Neural cell (in vitro differentiated cells): Measurements from ENCODE around the gene TM9SF2.
"Not testable (repeated sequence)": the region's sequence is repeated elsewhere in the genome, so short reads cannot be mapped to it uniquely, and the experiment has no call there.

Experiments used
- EP300 ChIP-seq: fragments of 450-650 bp; conservative IDR thresholded peaks from 2 replicates; pipeline ENCODE4 v1.6.1; 2014; ENCODE audit warnings: antibody characterized with exemption, mild to moderate bottlenecking, moderate library complexity; ENCODE audit not compliant: poor library complexity, severe bottlenecking
- EZH2 ChIP-seq: fragments of 200-600, 300-800 bp; shearing (Covaris generic), sonication (generic); IDR thresholded peaks from 2 replicates; pipeline ENCODE4 v1.6.1; 2014; ENCODE audit warnings: antibody characterized with exemption, low read length, borderline replicate concordance, mild to moderate bottlenecking; ENCODE audit not compliant: insufficient read depth, poor library complexity, severe bottlenecking
- MXI1 ChIP-seq: fragments of 450-650 bp; conservative IDR thresholded peaks from 2 replicates; pipeline ENCODE4 v1.6.1; 2014; ENCODE audit warnings: antibody characterized with exemption, mild to moderate bottlenecking; ENCODE audit not compliant: poor library complexity, severe bottlenecking
- POLR2AphosphoS5 ChIP-seq: IDR thresholded peaks from 2 replicates; pipeline ENCODE4 v1.6.1; 2012
- RAD21 ChIP-seq: fragments of 450-650 bp; conservative IDR thresholded peaks from 2 replicates; pipeline ENCODE4 v1.6.1; 2014; ENCODE audit warnings: antibody characterized with exemption, mild to moderate bottlenecking, moderate library complexity
- SMC3 ChIP-seq: fragments of 450-650 bp; conservative IDR thresholded peaks from 2 replicates; pipeline ENCODE4 v1.6.1; 2014; ENCODE audit warnings: antibody characterized with exemption, mild to moderate bottlenecking, moderate library complexity; ENCODE audit not compliant: poor library complexity
- TAF1 ChIP-seq: IDR thresholded peaks from 2 replicates; pipeline ENCODE4 v1.6.1; 2012; ENCODE audit warnings: low read depth
- TF ChIP-seq, protein P1 (sequence below): fragments of 450-650 bp; IDR thresholded peaks from 2 replicates; pipeline ENCODE4 v1.5.1; 2014; ENCODE audit warnings: antibody characterized with exemption, mild to moderate bottlenecking, moderate library complexity; ENCODE audit not compliant: poor library complexity, severe bottlenecking
- TF ChIP-seq, protein P2 (sequence below): IDR thresholded peaks from 2 replicates; pipeline ENCODE4 v1.6.1; 2012; ENCODE audit warnings: borderline replicate concordance

GRCh38 chr13:99460802-99461201 lies 40.5 kb upstream of the TM9SF2 start:
- TF ChIP-seq, protein P1, sequence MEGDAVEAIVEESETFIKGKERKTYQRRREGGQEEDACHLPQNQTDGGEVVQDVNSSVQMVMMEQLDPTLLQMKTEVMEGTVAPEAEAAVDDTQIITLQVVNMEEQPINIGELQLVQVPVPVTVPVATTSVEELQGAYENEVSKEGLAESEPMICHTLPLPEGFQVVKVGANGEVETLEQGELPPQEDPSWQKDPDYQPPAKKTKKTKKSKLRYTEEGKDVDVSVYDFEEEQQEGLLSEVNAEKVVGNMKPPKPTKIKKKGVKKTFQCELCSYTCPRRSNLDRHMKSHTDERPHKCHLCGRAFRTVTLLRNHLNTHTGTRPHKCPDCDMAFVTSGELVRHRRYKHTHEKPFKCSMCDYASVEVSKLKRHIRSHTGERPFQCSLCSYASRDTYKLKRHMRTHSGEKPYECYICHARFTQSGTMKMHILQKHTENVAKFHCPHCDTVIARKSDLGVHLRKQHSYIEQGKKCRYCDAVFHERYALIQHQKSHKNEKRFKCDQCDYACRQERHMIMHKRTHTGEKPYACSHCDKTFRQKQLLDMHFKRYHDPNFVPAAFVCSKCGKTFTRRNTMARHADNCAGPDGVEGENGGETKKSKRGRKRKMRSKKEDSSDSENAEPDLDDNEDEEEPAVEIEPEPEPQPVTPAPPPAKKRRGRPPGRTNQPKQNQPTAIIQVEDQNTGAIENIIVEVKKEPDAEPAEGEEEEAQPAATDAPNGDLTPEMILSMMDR = not testable (repeated sequence)
- TF ChIP-seq POLR2AphosphoS5, EZH2, TAF1, RAD21, EP300, MXI1, SMC3: not testable (repeated sequence)
- TF ChIP-seq, protein P2, sequence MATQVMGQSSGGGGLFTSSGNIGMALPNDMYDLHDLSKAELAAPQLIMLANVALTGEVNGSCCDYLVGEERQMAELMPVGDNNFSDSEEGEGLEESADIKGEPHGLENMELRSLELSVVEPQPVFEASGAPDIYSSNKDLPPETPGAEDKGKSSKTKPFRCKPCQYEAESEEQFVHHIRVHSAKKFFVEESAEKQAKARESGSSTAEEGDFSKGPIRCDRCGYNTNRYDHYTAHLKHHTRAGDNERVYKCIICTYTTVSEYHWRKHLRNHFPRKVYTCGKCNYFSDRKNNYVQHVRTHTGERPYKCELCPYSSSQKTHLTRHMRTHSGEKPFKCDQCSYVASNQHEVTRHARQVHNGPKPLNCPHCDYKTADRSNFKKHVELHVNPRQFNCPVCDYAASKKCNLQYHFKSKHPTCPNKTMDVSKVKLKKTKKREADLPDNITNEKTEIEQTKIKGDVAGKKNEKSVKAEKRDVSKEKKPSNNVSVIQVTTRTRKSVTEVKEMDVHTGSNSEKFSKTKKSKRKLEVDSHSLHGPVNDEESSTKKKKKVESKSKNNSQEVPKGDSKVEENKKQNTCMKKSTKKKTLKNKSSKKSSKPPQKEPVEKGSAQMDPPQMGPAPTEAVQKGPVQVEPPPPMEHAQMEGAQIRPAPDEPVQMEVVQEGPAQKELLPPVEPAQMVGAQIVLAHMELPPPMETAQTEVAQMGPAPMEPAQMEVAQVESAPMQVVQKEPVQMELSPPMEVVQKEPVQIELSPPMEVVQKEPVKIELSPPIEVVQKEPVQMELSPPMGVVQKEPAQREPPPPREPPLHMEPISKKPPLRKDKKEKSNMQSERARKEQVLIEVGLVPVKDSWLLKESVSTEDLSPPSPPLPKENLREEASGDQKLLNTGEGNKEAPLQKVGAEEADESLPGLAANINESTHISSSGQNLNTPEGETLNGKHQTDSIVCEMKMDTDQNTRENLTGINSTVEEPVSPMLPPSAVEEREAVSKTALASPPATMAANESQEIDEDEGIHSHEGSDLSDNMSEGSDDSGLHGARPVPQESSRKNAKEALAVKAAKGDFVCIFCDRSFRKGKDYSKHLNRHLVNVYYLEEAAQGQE = not testable (repeated sequence)
